Gastroesophageal sphincter (tissue), 3 donors: ENCODE results near the gene SPATA2L.
"Not testable (repeated sequence)": the region's sequence is repeated elsewhere in the genome, so short reads cannot be mapped to it uniquely, and the experiment has no call there.

Experiments
- CTCF ChIP-seq, 4 experiments: fragments of 200-600 bp in 2 of 4; fragments of 450-650 bp in 2 of 4; sonication (generic) in 1 of 4; IDR thresholded peaks; one replicate each; pipeline ENCODE4 v1.5.1; 2017 to 2019; ENCODE audit warnings: antibody characterized with exemption in 4 of 4, mild to moderate bottlenecking in 2 of 4, moderate library complexity in 2 of 4
- EP300 ChIP-seq: sonication (generic); formaldehyde crosslinking; IDR thresholded peaks from one replicate; pipeline ENCODE4 v1.6.1; 2017; ENCODE audit warnings: antibody characterized with exemption, mild to moderate bottlenecking
- POLR2A ChIP-seq, 2 donors: fragments of 450-650 bp; IDR thresholded peaks; one replicate each; pipeline ENCODE4 v1.6.1; 2017; ENCODE audit warnings: antibody characterized with exemption in 2 of 2, mild to moderate bottlenecking in 2 of 2, moderate library complexity in 1 of 2

GRCh38 chr16:89699629-89700099 lies 1.8 kb downstream of the SPATA2L start:
- not testable (repeated sequence) for TF ChIP-seq CTCF (IDR thresholded peaks at IDR 0.05); POLR2A (IDR thresholded peaks at IDR 0.05); EP300
